ENCODE data around the gene ATG10.

Gene ATG10

DNA sequence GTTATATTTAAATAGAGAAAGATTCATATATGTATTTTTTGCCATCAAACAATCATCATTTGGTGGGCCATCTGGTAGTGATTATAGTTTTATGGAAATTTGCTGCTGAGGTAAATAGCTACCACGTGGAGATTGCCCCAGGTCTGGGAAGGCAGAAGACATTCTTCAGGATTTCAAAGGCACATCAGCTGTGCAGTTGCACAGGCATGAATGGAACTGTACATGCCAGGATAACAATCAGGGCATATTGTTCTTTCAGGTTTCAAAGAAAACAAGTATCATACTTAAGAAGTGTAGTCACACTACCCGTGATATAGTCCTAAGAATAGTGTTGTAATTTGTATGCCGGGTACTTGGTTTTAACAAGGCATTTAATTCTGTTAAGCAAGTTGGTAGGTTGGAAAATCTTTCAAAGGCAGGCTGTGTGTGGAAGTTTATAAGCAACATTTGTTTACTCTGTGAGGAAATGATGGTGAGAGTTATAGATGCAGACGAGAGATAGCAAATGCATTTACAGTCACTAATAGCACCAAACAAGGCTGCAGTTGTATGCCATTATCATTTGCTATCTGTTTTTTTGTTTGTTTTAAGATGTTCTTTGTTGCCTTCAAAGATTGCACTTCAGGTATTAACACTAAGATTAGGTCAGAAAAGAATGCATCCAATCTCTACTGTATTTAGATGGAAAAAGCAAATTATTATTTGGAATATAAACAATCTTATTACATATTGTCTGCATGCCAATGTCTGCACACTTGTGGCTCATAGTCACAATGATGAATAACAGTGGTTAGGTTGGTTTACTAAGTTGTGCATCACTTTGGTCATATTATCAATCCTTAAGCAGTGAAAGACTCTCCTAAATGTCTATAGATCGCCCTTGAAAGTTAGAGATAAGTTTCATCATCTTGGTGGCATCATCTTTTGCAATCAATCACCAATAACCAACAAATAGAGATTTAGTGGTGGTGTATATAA lies 251.1 kb downstream of the ATG10 start:
- Histone ChIP-seq H3K27me3 (ENCODE audit: low read depth) (no peaks in the 10 kb centered on the region), H3K4me1 (no peaks in the 10 kb centered on the region), H3K4me3 (no peak overlapping the region), H3K9me3 (no peaks in the 10 kb centered on the region), H3K36me3 (replicated peaks) (no peaks in the 10 kb centered on the region)
- in situ Hi-C loops (cut with MboI; ENCODE audit: low sequenced_read_pairs), result no loop called here
- DNase-seq (ENCODE audit: low spot score in 2 of 2), result no peak

- Histone ChIP-seq H3K4me1 (no peaks in the 10 kb centered on the region), H3K36me3 (replicated peaks) (no peaks in the 10 kb centered on the region), H3K9me3 (no peaks in the 10 kb centered on the region), H3K4me3 (no peak overlapping the region), H3K27me3 (ENCODE audit: low read depth) (no peaks in the 10 kb centered on the region)
- in situ Hi-C loops (cut with MboI; ENCODE audit: low sequenced_read_pairs), result no loop called here
- DNase-seq (ENCODE audit: low spot score in 2 of 2), result peak; percentile 66 to 82
Measured at GRCh38 chr5:82225525-82226172, 253.8 kb downstream of the ATG10 start.

DNA sequence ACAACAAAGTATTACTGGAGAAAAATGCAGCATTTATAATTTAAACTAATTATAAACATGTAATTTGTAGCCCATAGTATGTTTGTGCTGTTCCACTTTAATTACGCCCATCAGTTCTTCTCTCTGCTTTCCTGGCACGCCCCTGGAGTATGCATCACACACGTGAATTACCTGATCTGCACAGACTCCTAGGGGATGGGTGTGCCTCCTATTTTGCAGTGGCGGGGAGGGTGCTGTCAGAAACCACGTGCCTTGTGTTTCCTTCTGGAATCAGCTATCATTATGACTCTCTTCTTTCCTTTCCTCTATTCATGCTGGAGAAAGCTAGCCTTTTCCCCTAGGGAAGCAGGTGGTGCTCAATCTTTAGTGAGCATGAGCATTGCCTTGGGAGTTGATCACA lies 263.1 kb downstream of the ATG10 start:
- Histone ChIP-seq H3K36me3 (replicated peaks) (no peaks in the 10 kb centered on the region), H3K9me3 (no peaks in the 10 kb centered on the region), H3K4me3 (no peak overlapping the region), H3K27me3 (ENCODE audit: low read depth) (no peaks in the 10 kb centered on the region), H3K4me1 (peaks cover 5% of the 10 kb centered on the region)
- DNase-seq (ENCODE audit: low spot score in 2 of 2), result no peak
- in situ Hi-C loops (cut with MboI; ENCODE audit: low sequenced_read_pairs), result loop anchor here (10.0 kb wide), 1 partner anchor 370 kb away; no protein-coding TSS in a partner anchor

DNA sequence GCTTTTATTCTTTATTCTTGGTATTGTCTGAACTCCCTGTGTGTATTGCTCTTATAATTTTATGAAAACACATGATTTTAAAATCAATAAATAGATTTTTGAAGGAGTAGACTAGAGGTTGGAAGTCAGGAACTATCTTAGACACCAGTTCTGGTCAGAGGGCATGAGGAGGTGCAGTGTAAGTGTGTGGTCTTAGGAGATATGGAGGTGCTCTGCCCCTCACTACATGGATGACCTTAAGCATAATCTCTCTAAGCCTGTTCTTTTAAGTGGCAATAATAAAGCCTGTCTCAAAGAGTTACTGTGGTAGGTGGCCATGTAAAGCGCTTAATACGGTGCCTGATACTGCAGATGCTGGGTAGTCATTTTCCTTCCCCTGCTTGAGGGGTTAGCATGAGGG lies 272.3 kb downstream of the ATG10 start:
- Histone ChIP-seq H3K36me3 (replicated peaks) (no peaks in the 10 kb centered on the region), H3K9me3 (0 out of 2 replicates have a peak, but pooled peaks cover 3% of the 10 kb centered on the region), H3K4me1 (peaks cover 11% of the 10 kb centered on the region), H3K27me3 (ENCODE audit: low read depth) (no peaks in the 10 kb centered on the region), H3K4me3 (no peak overlapping the region)
- no peak for DNase-seq (ENCODE audit: low spot score in 2 of 2)
- in situ Hi-C loops (cut with MboI; ENCODE audit: low sequenced_read_pairs), result no loop called here

- no peak for DNase-seq (ENCODE audit: low spot score in 2 of 2)
- Histone ChIP-seq H3K27me3 (ENCODE audit: low read depth) (no peaks in the 10 kb centered on the region), H3K9me3 (0 out of 2 replicates have a peak, but pooled peaks cover 3% of the 10 kb centered on the region), H3K4me3 (no peak overlapping the region), H3K36me3 (replicated peaks) (no peaks in the 10 kb centered on the region), H3K4me1 (peaks cover 5% of the 10 kb centered on the region)
- in situ Hi-C loops (cut with MboI; ENCODE audit: low sequenced_read_pairs), result no loop called here
Measured at GRCh38 chr5:82244854-82245635, 273.2 kb downstream of the ATG10 start.

DNA sequence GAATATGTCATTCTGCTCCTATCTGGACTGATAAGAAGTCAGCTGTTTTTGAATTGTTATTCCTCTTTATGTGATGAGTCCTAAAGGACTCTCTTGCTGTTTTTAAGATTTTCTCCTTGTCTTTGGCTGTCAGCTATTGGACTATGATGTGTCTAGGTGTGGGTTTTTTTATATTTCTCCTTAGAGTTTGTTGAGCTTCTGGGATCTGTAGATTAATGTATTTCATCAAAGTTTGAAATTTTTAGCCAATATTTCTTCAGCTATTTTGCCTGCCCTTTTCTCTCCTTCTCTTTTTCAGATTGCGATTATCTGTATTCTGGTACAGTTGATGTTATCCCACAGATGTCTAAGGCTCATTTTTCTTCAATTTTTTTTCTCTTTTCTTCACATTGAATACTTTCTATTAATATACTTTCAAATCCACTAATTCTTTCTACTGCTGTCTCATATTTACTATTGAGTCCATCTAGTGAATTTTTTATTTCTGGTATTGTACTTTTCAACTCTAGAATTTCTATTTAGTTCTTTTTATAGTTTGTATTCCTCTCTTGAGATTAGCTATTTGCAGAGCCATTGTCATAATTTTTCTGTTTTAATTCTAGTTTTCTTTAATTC lies 275.2 kb downstream of the ATG10 start:
- no peak for DNase-seq (ENCODE audit: low spot score in 2 of 2)

DNA sequence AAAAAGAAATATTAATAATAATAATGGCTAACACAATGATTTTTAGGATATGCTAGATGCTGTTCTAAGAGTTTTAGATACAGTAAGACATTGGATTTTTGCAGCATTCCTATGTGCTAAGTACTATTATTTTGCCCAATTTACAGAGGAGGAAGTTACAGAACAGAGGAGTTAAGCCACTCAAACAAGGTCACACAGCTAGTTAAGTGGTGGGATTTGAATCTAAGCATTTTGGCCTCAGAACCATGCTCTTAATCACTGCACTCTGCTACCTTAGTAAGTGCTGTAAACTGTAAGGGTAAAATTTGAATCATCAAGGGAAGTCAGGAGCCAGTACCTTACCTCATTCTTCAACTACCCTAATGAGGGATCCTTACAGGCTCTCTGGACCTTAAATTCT lies 280.9 kb downstream of the ATG10 start:
- Histone ChIP-seq H3K36me3 (replicated peaks) (no peaks in the 10 kb centered on the region), H3K27me3 (ENCODE audit: low read depth) (no peaks in the 10 kb centered on the region), H3K4me3 (no peak overlapping the region), H3K9me3 (0 out of 2 replicates have a peak, but pooled peaks cover 1% of the 10 kb centered on the region), H3K4me1 (no peaks in the 10 kb centered on the region)
- no peak for DNase-seq (ENCODE audit: low spot score in 2 of 2)
- in situ Hi-C loops (cut with MboI; ENCODE audit: low sequenced_read_pairs), result no loop called here

More for the DNA sequence above, 275.2 kb downstream of the ATG10 start:
- Histone ChIP-seq H3K27me3 (ENCODE audit: low read depth) (no peaks in the 10 kb centered on the region), H3K36me3 (replicated peaks) (no peaks in the 10 kb centered on the region), H3K4me1 (no peaks in the 10 kb centered on the region), H3K4me3 (no peak overlapping the region), H3K9me3 (0 out of 2 replicates have a peak, but pooled peaks cover 3% of the 10 kb centered on the region)
- in situ Hi-C loops (cut with MboI; ENCODE audit: low sequenced_read_pairs), result no loop called here

GRCh38 chr5:82255844-82256243 lies 284.0 kb downstream of the ATG10 start:
- Histone ChIP-seq H3K4me1 (no peaks in the 10 kb centered on the region), H3K9me3 (no peaks in the 10 kb centered on the region), H3K27me3 (ENCODE audit: low read depth) (no peaks in the 10 kb centered on the region), H3K36me3 (replicated peaks) (no peaks in the 10 kb centered on the region), H3K4me3 (no peak overlapping the region)
- in situ Hi-C loops (cut with MboI; ENCODE audit: low sequenced_read_pairs), result no loop called here
- no peak for DNase-seq (ENCODE audit: low spot score in 2 of 2)

GRCh38 chr5:82257247-82257646 lies 285.4 kb downstream of the ATG10 start:
- Histone ChIP-seq H3K27me3 (ENCODE audit: low read depth) (no peaks in the 10 kb centered on the region), H3K9me3 (no peaks in the 10 kb centered on the region), H3K4me3 (no peak overlapping the region), H3K4me1 (no peaks in the 10 kb centered on the region), H3K36me3 (replicated peaks) (no peaks in the 10 kb centered on the region)
- in situ Hi-C loops (cut with MboI; ENCODE audit: low sequenced_read_pairs), result no loop called here
- no peak for DNase-seq (ENCODE audit: low spot score in 2 of 2)

- Histone ChIP-seq H3K4me3 (no peak overlapping the region), H3K9me3 (no peaks in the 10 kb centered on the region), H3K36me3 (replicated peaks) (no peaks in the 10 kb centered on the region), H3K4me1 (no peaks in the 10 kb centered on the region), H3K27me3 (ENCODE audit: low read depth) (no peaks in the 10 kb centered on the region)
- DNase-seq (ENCODE audit: low spot score in 2 of 2), result no peak
- in situ Hi-C loops (cut with MboI; ENCODE audit: low sequenced_read_pairs), result no loop called here
Measured at GRCh38 chr5:82257729-82258128, 285.9 kb downstream of the ATG10 start.

- Histone ChIP-seq H3K9me3 (no peaks in the 10 kb centered on the region), H3K4me1 (no peaks in the 10 kb centered on the region)
- in situ Hi-C loops (cut with MboI; ENCODE audit: low sequenced_read_pairs), result no loop called here
Measured at GRCh38 chr5:82259172-82259800, 287.5 kb downstream of the ATG10 start.

DNA sequence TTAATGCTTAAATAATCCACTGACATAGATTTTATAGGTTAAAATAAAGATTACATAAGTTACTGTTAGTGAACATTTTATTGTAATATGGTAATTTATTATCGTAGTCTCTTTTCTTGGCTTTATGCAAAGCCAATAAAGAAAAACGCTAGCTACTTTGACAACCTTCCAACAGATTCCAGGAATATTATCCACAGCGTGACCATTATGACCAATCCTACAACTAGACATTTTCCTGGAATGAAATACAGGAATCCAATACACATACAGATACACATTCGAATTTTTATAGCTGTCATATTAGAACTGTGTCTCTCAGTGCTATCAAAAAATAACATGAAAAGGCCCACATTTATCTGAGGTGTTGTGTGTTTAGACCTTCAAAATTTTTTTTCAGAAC lies 293.2 kb downstream of the ATG10 start:
- Histone ChIP-seq H3K4me3 (no peak overlapping the region), H3K4me1 (no peaks in the 10 kb centered on the region), H3K36me3 (replicated peaks) (no peaks in the 10 kb centered on the region), H3K27me3 (ENCODE audit: low read depth) (no peaks in the 10 kb centered on the region), H3K9me3 (no peaks in the 10 kb centered on the region)
- in situ Hi-C loops (cut with MboI; ENCODE audit: low sequenced_read_pairs), result no loop called here
- DNase-seq (ENCODE audit: low spot score in 2 of 2), result no peak

More at GRCh38 chr5:82259172-82259800, 287.5 kb downstream of the ATG10 start:
- Histone ChIP-seq H3K36me3 (replicated peaks) (no peaks in the 10 kb centered on the region), H3K4me3 (no peak overlapping the region), H3K27me3 (ENCODE audit: low read depth) (no peaks in the 10 kb centered on the region)
- DNase-seq (ENCODE audit: low spot score in 2 of 2), result peak in 1 of 2 experiments; percentile 56
